ENCODE data around the gene SEPTIN5. TPM values are rescaled to one million over a fixed set of nuclear protein-coding genes. Genes with fewer than 3 reads are reported as not detected.
A peak's percentile ranks its signal among the peaks of the same experiment; 100 is the strongest.

Gene SEPTIN5
- total and polyA plus RNA-seq, 9 of the 15 experiments (the other 6 are each of a cell fraction or from before 2014, with no cell fraction given) = 0.03 to 195 (median 119) TPM

DNA sequence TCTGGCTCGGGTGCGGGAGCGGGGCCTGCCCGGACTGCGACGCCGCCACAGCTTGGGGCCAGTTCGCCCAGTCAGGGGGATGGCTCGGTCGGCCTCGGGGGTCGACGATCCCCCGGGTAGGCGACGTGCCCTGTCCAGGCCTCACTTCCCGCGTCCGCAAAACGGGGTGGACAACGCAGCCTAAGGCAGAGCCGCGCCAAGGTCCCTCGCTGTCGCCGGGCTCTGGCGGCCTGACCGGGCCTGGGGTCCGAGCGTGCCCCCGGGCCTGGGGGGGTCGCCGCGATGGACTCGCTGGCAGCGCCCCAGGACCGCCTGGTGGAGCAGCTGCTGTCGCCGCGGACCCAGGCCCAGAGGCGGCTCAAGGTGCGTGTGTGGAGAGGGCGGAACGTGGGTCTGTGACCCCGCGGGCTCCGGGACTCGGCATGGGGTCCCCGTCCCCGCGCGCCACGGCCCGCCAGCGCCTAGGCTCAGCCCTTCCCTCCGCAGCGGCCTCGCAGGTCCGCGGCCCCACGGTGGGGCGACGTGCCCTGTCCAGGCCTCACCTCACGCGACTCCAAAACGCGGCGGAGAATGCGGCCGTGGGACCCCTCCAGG is 4.2 kb downstream of the SEPTIN5 start (continued):
- TF ChIP-seq, protein P1, sequence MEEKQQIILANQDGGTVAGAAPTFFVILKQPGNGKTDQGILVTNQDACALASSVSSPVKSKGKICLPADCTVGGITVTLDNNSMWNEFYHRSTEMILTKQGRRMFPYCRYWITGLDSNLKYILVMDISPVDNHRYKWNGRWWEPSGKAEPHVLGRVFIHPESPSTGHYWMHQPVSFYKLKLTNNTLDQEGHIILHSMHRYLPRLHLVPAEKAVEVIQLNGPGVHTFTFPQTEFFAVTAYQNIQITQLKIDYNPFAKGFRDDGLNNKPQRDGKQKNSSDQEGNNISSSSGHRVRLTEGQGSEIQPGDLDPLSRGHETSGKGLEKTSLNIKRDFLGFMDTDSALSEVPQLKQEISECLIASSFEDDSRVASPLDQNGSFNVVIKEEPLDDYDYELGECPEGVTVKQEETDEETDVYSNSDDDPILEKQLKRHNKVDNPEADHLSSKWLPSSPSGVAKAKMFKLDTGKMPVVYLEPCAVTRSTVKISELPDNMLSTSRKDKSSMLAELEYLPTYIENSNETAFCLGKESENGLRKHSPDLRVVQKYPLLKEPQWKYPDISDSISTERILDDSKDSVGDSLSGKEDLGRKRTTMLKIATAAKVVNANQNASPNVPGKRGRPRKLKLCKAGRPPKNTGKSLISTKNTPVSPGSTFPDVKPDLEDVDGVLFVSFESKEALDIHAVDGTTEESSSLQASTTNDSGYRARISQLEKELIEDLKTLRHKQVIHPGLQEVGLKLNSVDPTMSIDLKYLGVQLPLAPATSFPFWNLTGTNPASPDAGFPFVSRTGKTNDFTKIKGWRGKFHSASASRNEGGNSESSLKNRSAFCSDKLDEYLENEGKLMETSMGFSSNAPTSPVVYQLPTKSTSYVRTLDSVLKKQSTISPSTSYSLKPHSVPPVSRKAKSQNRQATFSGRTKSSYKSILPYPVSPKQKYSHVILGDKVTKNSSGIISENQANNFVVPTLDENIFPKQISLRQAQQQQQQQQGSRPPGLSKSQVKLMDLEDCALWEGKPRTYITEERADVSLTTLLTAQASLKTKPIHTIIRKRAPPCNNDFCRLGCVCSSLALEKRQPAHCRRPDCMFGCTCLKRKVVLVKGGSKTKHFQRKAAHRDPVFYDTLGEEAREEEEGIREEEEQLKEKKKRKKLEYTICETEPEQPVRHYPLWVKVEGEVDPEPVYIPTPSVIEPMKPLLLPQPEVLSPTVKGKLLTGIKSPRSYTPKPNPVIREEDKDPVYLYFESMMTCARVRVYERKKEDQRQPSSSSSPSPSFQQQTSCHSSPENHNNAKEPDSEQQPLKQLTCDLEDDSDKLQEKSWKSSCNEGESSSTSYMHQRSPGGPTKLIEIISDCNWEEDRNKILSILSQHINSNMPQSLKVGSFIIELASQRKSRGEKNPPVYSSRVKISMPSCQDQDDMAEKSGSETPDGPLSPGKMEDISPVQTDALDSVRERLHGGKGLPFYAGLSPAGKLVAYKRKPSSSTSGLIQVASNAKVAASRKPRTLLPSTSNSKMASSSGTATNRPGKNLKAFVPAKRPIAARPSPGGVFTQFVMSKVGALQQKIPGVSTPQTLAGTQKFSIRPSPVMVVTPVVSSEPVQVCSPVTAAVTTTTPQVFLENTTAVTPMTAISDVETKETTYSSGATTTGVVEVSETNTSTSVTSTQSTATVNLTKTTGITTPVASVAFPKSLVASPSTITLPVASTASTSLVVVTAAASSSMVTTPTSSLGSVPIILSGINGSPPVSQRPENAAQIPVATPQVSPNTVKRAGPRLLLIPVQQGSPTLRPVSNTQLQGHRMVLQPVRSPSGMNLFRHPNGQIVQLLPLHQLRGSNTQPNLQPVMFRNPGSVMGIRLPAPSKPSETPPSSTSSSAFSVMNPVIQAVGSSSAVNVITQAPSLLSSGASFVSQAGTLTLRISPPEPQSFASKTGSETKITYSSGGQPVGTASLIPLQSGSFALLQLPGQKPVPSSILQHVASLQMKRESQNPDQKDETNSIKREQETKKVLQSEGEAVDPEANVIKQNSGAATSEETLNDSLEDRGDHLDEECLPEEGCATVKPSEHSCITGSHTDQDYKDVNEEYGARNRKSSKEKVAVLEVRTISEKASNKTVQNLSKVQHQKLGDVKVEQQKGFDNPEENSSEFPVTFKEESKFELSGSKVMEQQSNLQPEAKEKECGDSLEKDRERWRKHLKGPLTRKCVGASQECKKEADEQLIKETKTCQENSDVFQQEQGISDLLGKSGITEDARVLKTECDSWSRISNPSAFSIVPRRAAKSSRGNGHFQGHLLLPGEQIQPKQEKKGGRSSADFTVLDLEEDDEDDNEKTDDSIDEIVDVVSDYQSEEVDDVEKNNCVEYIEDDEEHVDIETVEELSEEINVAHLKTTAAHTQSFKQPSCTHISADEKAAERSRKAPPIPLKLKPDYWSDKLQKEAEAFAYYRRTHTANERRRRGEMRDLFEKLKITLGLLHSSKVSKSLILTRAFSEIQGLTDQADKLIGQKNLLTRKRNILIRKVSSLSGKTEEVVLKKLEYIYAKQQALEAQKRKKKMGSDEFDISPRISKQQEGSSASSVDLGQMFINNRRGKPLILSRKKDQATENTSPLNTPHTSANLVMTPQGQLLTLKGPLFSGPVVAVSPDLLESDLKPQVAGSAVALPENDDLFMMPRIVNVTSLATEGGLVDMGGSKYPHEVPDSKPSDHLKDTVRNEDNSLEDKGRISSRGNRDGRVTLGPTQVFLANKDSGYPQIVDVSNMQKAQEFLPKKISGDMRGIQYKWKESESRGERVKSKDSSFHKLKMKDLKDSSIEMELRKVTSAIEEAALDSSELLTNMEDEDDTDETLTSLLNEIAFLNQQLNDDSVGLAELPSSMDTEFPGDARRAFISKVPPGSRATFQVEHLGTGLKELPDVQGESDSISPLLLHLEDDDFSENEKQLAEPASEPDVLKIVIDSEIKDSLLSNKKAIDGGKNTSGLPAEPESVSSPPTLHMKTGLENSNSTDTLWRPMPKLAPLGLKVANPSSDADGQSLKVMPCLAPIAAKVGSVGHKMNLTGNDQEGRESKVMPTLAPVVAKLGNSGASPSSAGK (IDR thresholded peaks at IDR 0.05) = no peak
- TF ChIP-seq, protein P2, sequence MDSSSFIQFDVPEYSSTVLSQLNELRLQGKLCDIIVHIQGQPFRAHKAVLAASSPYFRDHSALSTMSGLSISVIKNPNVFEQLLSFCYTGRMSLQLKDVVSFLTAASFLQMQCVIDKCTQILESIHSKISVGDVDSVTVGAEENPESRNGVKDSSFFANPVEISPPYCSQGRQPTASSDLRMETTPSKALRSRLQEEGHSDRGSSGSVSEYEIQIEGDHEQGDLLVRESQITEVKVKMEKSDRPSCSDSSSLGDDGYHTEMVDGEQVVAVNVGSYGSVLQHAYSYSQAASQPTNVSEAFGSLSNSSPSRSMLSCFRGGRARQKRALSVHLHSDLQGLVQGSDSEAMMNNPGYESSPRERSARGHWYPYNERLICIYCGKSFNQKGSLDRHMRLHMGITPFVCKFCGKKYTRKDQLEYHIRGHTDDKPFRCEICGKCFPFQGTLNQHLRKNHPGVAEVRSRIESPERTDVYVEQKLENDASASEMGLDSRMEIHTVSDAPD (CRISPR knock-in tag; IDR thresholded peaks at IDR 0.05) = no peak
- TF ChIP-seq, protein P3, sequence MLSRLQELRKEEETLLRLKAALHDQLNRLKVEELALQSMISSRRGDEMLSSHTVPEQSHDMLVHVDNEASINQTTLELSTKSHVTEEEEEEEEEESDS (CRISPR knock-in tag; IDR thresholded peaks at IDR 0.05) = no peak
- TF ChIP-seq, protein P4, sequence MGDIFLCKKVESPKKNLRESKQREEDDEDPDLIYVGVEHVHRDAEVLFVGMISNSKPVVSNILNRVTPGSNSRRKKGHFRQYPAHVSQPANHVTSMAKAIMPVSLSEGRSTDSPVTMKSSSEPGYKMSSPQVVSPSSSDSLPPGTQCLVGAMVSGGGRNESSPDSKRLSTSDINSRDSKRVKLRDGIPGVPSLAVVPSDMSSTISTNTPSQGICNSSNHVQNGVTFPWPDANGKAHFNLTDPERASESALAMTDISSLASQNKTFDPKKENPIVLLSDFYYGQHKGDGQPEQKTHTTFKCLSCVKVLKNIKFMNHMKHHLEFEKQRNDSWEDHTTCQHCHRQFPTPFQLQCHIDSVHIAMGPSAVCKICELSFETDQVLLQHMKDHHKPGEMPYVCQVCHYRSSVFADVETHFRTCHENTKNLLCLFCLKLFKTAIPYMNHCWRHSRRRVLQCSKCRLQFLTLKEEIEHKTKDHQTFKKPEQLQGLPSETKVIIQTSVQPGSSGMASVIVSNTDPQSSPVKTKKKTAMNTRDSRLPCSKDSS (IDR thresholded peaks at IDR 0.05; ENCODE audit: low read depth, partially characterized antibody) = no peak
- TF ChIP-seq MAFK (IDR thresholded peaks at IDR 0.05; ENCODE audit: low read length) (no peak), RBM39 (optimal IDR thresholded peaks at IDR 0.05; ENCODE audit: low read depth, low read length) (no peak), ZNF764 (CRISPR knock-in tag; IDR thresholded peaks at IDR 0.05; ENCODE audit: low read depth) (no peak), RBBP5 (IDR thresholded peaks at IDR 0.05; ENCODE audit: borderline replicate concordance, insufficient read depth, low read length, poor library complexity, severe bottlenecking) (peak; percentile 90), NFYB (IDR thresholded peaks at IDR 0.05; ENCODE audit: extremely low read depth, insufficient read length) (no peak), ZKSCAN1 (IDR thresholded peaks at IDR 0.05; ENCODE audit: low read depth, low read length) (no peak), KDM4B (IDR thresholded peaks at IDR 0.05; ENCODE audit: borderline replicate concordance in 2 of 2, low read depth in 1 of 2) (no peak), TGIF2 (CRISPR knock-in tag; IDR thresholded peaks at IDR 0.05) (no peak)
